ENCODE measurements around the gene GDI1. TPM values are rescaled to one million over a fixed set of nuclear protein-coding genes. Genes with fewer than 3 reads are reported as not detected.
"Not testable (repeated sequence)": the region's sequence is repeated elsewhere in the genome, so short reads cannot be mapped to it uniquely, and the experiment has no call there.

The GDI1 gene
- total RNA-seq = 135 and 152 TPM in 2 replicates
- long read RNA-seq, partial matches to known transcripts = 0 of 3 reads
- long read RNA-seq, other reads (novel, unspliced or antisense) = 3 of 3 reads

GRCh38 chrX:154436983-154437752 lies at the start of gene GDI1:
Gene GDI1 (plus strand): TSS chrX:154437154. CDS start chrX:154437255, 101 bp downstream.
- Mint-ChIP-seq H3K36me3 (ENCODE audit: unreplicated experiment) (peaks cover 5% of the 10 kb centered on the region), H3K9me3 (ENCODE audit: unreplicated experiment) (no peaks in the 10 kb centered on the region), H3K27ac (ENCODE audit: unreplicated experiment) (peak within 1 kb of the TSS; percentile 81), H3K4me3 (ENCODE audit: unreplicated experiment) (peak within 1 kb of the TSS; percentile 84), H3K4me1 (ENCODE audit: unreplicated experiment) (peaks cover 8% of the 10 kb centered on the region), H3K27me3 (ENCODE audit: unreplicated experiment) (no peaks in the 10 kb centered on the region)
- TF ChIP-seq, protein P1, sequence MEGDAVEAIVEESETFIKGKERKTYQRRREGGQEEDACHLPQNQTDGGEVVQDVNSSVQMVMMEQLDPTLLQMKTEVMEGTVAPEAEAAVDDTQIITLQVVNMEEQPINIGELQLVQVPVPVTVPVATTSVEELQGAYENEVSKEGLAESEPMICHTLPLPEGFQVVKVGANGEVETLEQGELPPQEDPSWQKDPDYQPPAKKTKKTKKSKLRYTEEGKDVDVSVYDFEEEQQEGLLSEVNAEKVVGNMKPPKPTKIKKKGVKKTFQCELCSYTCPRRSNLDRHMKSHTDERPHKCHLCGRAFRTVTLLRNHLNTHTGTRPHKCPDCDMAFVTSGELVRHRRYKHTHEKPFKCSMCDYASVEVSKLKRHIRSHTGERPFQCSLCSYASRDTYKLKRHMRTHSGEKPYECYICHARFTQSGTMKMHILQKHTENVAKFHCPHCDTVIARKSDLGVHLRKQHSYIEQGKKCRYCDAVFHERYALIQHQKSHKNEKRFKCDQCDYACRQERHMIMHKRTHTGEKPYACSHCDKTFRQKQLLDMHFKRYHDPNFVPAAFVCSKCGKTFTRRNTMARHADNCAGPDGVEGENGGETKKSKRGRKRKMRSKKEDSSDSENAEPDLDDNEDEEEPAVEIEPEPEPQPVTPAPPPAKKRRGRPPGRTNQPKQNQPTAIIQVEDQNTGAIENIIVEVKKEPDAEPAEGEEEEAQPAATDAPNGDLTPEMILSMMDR (IDR thresholded peaks at IDR 0.05) = no peak
- DNase-seq (ENCODE audit: extremely low spot score, unreplicated experiment) = peak; percentile 86

- not testable (repeated sequence) for DNase-seq (ENCODE audit: extremely low spot score, unreplicated experiment); H3K9me3 Mint-ChIP-seq (ENCODE audit: unreplicated experiment); H3K36me3 Mint-ChIP-seq (ENCODE audit: unreplicated experiment); H3K4me3 Mint-ChIP-seq (ENCODE audit: unreplicated experiment); H3K4me1 Mint-ChIP-seq (ENCODE audit: unreplicated experiment); H3K27ac Mint-ChIP-seq (ENCODE audit: unreplicated experiment); H3K27me3 Mint-ChIP-seq (ENCODE audit: unreplicated experiment)
Observed at GRCh38 chrX:154388094-154388493, 48.9 kb upstream of the GDI1 start.

GRCh38 chrX:154388649-154389048 lies 48.3 kb upstream of the GDI1 start:
- H3K4me3 Mint-ChIP-seq (ENCODE audit: unreplicated experiment); DNase-seq (ENCODE audit: extremely low spot score, unreplicated experiment); H3K27me3 Mint-ChIP-seq (ENCODE audit: unreplicated experiment); H3K4me1 Mint-ChIP-seq (ENCODE audit: unreplicated experiment); H3K27ac Mint-ChIP-seq (ENCODE audit: unreplicated experiment); H3K9me3 Mint-ChIP-seq (ENCODE audit: unreplicated experiment); H3K36me3 Mint-ChIP-seq (ENCODE audit: unreplicated experiment): not testable (repeated sequence)

DNA sequence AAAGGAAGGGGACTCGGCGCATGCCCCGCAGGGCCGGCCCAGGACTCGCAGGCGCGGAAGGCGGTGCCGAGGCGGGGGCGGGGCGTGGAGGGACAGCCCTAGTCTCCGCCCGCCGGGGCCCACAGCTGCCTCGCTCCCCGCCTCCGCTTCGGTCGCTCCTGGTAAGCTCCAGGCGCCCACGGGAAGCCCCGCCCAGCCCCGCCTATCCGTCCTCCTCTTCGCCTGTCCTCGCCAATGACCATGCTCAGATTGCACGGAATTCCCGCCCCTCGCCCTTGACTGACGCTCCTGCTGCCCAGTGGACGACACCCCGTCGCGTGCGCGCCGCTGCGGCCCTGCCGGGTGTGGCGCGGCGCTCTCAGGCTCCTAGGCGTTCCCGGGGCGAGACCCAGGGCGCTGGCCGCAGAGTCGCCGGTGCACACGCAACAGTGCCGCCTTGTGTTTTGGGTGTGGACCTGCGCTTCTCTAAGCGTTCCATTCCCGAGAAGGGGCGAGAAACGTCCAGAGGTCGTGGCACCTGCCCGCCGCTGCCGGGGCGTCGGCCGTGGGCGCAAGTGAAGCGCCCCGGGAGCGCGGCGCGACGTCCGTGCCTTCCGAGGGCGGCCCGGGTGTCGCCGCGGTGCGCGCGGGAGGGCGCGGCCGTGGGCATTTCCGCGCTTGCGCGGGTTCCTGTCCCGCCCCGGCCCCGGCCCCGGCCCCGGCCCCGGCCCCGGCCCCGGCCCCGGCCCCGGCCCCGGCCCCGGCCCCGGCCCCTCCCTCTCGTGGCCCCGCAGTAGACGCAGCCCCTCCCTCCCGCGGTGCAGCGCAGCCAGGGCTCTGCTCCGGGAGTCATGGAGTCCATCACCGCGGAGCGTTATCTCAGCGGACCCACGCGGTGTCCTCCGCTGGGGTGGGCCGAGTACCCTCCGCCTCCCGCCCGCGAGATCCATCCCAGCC lies 46.9 kb upstream of the GDI1 start:
- not testable (repeated sequence) for DNase-seq (ENCODE audit: extremely low spot score, unreplicated experiment); H3K4me3 Mint-ChIP-seq (ENCODE audit: unreplicated experiment); H3K27me3 Mint-ChIP-seq (ENCODE audit: unreplicated experiment); H3K9me3 Mint-ChIP-seq (ENCODE audit: unreplicated experiment); H3K27ac Mint-ChIP-seq (ENCODE audit: unreplicated experiment); H3K4me1 Mint-ChIP-seq (ENCODE audit: unreplicated experiment); H3K36me3 Mint-ChIP-seq (ENCODE audit: unreplicated experiment)

DNA sequence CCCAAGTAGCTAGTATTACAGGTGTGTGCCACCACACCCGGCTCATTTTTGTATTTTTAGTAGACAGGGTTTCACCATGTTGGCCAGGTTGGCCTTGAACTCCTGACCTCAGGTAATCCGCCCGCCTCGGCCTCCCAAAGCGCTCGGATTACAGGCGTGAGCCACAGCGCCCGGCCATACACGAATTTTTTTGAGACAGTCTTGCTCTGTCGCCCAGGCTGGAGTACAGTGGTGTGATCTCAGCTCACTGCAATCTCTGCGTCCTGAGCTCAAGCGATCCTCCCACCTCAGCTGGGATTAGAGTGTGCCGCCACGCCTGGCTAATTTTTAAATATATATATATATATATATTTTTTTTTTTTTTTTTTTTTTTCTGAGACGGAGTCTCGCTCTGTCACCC lies 40.6 kb upstream of the GDI1 start:
- not testable (repeated sequence) for H3K27me3 Mint-ChIP-seq (ENCODE audit: unreplicated experiment); DNase-seq (ENCODE audit: extremely low spot score, unreplicated experiment); H3K27ac Mint-ChIP-seq (ENCODE audit: unreplicated experiment); H3K4me3 Mint-ChIP-seq (ENCODE audit: unreplicated experiment); H3K9me3 Mint-ChIP-seq (ENCODE audit: unreplicated experiment)
- H3K4me1 Mint-ChIP-seq (ENCODE audit: unreplicated experiment) = peaks cover 15% of the 10 kb centered on the region
- H3K36me3 Mint-ChIP-seq (ENCODE audit: unreplicated experiment) = peaks cover 13% of the 10 kb centered on the region

- H3K36me3 Mint-ChIP-seq (ENCODE audit: unreplicated experiment) = peaks cover 13% of the 10 kb centered on the region
- no peaks in the 10 kb centered on the region for H3K27me3 Mint-ChIP-seq (ENCODE audit: unreplicated experiment)
- H3K9me3 Mint-ChIP-seq (ENCODE audit: unreplicated experiment) = no peaks in the 10 kb centered on the region
- no peak for DNase-seq (ENCODE audit: extremely low spot score, unreplicated experiment)
- TF ChIP-seq, protein P1 (IDR thresholded peaks at IDR 0.05) = no peak
- peak overlapping the region; percentile 97 for H3K4me3 Mint-ChIP-seq (ENCODE audit: unreplicated experiment)
- H3K27ac Mint-ChIP-seq (ENCODE audit: unreplicated experiment) = peak overlapping the region; percentile 99
- peaks cover 15% of the 10 kb centered on the region for H3K4me1 Mint-ChIP-seq (ENCODE audit: unreplicated experiment)
Observed at GRCh38 chrX:154396973-154397887, 39.7 kb upstream of the GDI1 start.
